HG03103 (cell line): ENCODE data around the gene MED12L.
A peak's percentile ranks its signal among the peaks of the same experiment; 100 is the strongest.
"Not testable (repeated sequence)": the region's sequence is repeated elsewhere in the genome, so short reads cannot be mapped to it uniquely, and the experiment has no call there.

Source experiments
- ATAC-seq: cut with Tn5 transposase; IDR thresholded peaks from one replicate; pipeline ENCODE4 v1.9.1; 2021; ENCODE audit warnings: low read depth; ENCODE audit not compliant: unreplicated experiment

The MED12L gene

DNA sequence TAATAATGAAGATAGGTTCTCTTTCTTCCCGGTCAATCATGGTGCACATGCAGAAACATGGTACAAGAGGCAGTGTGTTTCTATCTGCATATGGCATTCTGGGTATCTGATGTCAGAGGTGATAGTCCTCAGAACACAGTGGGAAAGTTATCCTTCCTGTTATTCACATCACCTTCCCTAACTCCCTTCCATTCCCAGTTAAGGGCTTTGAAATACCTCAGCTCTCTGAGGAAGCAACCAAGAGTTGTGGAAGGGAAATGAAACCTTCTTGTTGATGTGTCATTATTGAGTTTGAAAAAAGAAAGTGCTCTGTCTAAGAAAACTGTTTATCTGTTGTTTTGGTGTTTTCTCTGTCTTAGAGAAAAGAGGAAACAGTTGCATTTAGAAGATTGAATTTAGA lies 265.8 kb downstream of the MED12L start:
- ATAC-seq = peak; percentile 85

DNA sequence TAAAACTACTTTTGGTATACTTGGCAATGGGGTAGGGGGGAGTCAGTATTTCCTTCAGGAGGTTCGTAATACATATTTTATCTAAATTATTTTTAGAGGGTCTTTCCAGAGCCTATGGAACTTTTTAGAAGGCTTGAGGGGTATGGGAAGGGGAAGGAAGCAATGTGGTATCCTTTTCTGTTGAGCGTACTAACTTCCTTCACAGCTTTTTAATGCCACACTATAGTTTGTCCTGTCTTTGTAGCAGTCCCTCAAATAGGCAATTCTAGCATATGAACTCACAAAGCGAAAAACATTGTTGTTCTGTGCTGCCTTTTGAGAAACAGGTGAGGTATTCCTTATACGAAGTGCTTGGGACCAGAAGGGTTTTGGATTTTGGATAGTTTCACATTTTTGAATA lies 266.2 kb downstream of the MED12L start:
- peak; percentile 21 for ATAC-seq

DNA sequence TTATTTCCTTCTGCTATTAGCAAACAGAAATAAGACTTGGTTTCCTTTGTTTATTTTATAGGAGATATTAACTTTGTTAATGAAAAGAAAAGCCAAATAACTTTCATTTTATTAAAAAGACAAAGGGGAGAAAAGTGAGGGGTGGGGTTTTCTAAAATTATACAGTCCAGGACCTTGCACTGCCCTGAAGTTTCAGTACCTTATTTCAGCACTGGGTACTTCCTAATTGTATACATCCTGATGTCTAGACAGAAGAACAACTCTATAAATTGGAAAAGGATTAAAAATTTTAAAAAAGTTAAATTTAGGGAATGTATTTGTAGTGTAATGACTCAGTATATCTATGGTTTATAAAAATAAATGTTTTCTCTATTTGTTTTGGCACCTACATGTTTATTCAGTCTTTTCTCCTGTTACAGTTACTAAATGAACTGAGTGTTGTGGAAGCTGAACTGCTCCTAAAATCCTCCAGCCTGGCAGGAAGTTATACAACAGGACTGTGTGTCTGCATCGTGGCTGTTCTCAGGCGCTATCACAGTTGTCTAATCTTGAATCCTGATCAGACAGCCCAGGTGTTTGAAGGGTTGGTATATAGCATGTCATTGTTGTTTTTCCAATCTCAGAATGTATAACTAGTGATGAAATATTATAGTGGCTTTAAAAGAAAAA lies 271.5 kb downstream of the MED12L start:
- ATAC-seq = no peak

DNA sequence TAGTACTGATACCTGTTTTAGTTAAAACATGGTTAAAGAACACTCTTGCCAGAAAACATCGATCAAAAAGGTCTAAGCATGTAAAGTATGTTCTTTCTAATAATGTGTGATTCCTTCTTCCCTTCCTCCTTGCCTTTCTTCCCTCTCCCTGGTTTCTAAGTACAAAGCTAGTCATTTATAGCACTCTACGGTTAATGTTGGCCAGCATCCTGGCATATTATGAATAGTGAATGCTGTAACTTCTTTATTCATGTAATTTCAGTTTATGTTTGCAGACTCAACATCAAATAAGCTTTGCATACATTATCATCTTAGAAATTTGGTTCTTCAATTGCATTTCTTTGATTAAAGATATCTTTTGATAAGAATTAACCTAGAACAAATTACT lies 272.0 kb downstream of the MED12L start:
- ATAC-seq = no peak

DNA sequence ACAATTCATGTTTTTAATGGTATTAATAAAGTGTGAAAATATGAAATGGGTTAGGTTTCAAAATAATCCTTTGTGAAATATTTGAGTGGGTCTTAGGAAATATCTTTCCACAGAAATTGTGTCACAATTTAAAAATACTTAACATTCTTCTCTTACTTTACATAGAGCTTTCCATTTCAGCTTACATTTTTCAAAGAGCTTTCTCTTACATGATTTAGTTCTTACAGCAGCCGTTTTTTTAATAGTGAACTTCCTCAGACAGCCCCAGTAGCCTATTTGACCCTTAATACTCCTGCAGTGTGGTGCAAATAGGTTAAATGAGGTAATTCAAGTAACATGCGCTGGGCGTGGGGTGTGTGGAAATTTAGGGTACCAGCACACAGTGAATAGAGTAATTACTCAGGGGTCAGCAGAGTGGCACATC lies 277.3 kb downstream of the MED12L start:
- no peak for ATAC-seq

DNA sequence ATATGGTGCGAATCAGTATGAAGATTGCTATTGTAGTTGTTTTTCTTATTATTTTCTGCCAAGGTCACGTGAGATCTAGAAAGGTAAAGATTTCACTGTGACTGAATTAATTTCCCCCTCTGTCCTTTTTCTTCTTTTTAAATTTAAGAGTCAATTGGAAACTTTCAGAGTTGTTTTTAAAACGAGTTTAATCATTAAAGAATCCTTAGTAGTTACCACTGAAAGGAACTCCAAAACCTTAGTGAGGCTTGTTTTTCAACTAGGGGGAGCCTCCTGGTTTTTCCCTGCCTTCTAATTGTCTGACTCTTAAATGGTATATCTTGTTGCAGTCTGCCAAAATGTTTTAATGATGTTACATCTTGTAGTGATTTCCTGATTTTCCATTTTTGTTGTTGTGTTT lies 281.5 kb downstream of the MED12L start:
- no peak for ATAC-seq

DNA sequence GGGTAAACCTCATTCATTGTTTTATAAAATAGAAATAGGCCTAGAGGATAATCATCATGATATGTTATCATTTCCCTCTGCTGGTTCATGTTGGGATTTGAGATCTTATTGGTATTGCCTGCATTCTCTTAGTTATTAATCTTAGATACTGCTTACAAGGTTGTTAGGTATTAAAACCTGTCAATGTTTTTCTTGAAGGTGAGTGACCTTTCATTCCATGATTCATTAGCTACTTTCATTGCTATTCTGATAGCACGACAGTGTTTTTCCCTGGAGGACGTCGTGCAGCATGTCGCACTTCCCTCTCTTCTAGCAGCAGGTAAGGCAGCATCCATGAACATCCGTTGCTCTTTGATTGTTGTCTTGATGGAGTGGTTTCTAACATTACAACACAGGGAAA lies 282.0 kb downstream of the MED12L start:
- no peak for ATAC-seq

DNA sequence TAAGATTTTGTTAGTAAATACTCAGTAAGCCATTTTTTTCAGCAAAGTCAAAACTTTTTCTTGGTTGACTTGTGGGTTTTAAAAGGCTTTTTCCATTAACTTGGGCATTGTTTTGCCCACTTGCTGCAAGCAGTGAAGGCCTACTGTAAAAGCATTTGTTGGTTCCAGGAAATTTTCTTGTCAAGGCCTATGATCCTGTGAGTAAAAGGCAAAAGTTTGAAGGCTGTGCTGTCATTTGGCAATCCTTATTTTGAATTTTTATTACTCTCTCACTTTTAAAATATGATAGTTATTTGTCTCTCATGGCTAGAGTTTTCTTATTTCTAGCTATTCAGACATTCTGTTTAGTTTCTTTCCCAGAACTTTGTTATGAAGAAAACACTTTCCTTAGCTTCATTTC lies 286.1 kb downstream of the MED12L start:
- ATAC-seq = no peak

DNA sequence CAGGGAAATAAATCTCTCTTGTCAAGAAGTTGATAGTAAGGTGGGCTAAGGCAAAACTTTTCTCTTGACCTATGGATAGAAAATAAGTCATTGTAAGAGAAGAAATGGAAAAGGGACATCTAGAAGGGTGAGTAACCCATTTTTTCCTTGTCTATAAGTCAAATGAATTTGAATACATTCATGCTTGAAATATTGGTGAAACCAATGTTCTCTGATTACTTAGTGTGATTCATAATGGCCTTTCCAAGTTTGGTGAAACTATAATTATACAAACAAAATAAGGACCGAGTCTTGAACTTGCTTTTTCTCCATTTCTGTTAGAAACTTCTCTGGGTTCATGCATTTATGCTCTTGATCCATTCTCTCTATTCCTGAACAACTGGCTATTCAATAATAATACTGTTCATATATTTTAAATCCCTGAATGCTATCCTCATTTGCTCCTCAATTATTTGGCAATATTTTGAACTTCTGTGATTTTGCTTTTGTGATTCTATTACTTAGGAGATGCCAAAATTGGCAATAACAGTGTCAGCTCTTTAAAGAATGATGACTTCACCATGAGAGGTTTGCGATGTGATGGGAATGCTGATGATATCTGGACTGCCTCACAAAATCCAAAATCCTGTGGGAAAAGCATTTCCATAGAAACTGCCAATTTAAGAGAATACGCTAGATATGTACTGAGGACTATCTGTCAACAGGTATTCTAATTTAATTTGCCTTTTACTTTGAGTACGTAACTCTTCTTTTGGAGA lies 286.8 kb downstream of the MED12L start:
- ATAC-seq = no peak

DNA sequence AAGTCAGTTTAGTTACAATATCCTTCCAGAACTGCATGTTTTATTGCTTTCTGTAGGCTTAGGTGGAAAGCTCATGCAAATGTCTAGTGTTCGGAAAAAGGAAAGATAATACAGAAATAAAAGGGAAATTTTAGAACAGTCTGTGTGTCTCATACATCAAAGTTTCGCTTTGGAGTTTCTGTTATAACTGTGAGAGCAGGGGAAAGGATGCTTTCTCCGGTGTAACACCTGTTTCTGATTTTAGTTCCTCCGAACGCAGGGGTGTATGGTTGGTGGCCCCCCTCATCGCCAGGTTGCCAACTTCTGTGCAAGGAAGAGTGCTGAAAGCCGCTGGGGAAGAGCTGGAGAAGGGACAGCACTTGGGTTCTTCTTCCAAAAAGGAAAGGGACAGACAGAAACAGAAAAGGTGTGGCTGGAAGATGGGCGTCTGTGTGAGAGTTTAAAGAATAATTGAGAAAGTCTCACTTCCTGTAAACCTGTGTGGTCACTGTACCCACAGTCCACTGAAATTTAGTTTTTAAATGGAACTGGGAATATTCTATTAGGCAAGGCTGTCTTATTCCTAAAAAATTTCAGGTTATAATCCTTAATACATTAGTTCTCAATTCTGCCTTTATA lies 292.4 kb downstream of the MED12L start:
- no peak for ATAC-seq

DNA sequence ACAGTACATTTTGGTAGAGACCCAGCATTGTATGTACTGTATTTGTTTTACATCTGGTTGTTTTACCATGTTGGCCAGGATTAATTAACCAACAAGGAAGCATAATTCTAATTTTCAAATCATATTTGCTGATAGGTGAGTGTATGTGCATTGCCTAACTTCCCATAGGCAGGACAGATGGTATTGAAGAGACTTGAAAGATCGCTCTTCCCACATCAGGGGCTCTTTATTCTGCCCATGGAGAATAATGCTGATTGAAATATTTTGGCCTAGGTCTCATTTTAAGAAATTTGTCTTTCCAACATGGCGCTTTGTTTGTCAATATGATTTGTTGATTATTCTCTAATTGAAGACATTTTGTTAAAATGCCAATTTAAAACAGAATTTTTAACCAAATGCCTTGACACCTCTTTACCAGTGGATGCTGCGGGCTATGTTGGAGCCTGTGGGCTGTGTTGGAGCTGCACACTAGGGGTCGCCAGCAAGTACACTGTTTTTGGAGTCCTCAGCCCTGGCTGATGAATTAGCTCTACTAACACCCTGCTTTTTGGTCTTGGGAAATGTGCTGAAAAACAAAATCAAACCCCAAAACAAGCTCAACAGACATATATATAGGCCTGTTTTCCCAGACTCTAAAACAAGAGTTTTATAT lies 293.7 kb downstream of the MED12L start:
- no peak for ATAC-seq

DNA sequence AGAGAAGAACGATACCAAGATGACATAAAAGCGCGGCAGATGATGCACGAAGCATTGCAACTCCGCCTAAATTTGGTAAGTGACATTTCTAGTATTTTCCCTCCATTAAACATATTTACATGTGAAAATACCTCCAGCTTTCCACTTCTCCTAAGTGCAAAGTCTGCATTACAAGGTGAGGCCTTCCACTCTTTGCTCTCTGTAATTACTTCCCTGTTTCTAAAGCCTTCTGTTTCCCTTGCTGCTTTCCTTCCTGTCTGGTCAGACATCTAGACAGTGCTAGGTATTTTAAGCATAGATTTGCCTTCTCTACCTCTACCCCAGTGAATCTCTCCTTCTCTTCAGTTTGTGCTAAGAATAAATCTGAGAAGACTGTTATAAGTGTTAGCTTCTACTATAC lies 297.2 kb downstream of the MED12L start:
- no peak for ATAC-seq

DNA sequence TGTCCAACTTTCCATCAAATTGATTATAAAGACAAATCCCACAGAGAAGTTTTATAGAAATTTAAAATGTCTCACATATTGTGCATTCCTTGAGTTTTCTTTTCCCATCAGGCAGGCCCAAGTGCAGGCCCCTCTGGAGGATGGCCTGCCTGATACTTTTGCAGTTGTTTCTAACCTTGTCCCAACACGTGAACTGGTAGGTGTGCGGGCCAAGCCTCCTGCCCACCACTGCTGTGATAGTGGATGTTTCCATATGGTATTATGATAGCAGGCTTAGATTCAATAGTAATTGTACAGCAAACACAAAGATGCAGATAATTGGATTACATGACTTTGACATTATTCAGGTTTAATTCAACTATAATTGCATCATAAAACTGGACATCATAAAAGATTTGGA lies 297.6 kb downstream of the MED12L start:
- no peak for ATAC-seq

DNA sequence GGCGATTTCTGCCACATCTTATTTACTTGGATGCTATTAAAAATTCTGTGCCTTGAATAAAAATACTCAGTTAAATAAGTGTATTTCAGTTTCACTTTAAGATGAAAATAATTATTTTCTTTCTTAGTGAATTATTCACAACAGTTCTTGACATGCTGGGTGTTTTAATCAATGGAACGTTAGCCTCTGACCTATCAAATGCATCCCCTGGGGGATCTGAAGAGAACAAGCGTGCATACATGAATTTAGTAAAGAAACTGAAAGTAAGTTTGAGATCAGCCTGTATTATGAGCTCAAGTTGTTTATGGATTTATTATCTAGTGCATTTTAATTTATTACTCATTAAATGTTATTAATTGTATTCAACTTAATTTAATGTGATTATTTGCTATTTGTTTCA lies 298.5 kb downstream of the MED12L start:
- peak; percentile 37 for ATAC-seq

DNA sequence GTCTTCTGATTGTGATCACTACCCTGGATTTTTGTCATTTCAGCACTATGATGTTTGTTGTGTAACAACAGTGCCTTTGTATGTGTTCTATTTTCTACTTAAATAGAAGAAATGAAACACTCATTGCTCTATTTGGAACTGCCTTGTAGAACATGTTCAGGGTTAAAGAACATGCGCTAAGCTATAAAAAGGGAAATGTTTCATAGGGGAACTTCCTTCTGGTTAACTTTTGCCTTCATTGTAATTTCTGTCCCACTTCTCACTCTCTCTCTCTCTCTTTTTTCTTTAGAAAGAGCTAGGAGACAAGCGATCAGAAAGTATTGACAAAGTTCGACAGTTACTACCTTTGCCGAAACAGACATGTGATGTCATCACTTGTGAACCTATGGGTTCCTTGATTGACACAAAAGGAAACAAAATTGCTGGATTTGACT lies 299.3 kb downstream of the MED12L start, which contains the start of gene P2RY12:
Gene P2RY12 (minus strand): TSS at position 13 of the 434 bp plus-strand sequence. CDS start 45,908 bp downstream, outside the sequence.
- ATAC-seq = peak; percentile 48

DNA sequence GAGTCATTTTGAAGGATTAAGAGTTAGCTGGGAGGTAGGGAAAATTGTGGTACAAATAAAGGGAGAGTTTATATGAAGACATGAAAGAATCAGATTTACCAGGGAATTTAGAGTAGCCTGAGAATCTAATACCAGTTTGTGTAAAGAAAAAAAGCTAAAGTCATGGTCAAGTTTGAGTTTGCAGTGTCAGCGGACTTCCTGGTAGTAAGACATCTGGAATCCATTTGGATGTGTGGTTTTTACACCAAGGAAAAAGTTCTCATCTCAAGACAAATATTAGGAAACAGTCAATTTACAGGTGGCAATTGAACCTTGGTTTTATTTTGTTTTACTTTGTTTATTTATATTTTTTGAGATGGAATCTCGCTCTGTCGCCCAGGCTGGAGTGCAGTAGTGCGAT lies 300.6 kb downstream of the MED12L start:
- no peak for ATAC-seq

DNA sequence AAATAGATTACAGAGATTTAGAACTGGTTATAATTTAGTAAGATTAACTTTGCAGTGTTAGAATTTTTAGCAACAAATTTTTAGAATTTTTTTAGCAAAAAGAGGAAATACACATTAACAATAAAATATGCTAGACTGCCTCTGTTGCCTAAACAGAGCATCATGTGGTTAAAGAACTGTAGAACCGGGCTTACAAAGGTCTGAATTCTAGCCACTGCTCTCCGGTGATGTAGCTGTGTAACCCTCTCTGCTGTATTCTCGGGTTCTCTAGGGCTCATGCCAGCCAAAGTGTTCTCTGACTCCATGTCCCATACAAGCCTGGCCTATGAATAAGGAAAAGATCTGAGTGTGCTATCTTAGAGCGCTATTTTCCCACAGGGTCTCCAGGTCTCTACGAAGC lies 302.0 kb downstream of the MED12L start:
- no peak for ATAC-seq

DNA sequence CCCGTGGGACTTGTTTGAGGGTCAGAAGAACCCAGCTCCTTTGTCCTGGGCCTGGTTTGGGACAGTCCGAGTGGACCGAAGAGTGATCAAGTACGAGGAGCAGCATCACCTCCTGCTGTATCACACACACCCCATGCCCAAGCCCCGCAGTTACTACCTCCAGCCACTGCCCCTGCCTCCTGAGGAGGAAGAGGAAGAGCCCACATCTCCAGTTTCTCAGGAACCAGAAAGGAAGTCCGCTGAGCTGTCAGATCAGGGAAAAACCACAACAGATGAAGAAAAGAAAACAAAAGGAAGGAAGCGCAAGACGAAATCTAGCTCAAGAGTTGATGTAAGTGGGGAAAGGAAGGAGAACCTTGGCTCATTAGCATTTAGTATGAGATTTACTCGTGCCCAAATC lies 302.4 kb downstream of the MED12L start:
- ATAC-seq = no peak

DNA sequence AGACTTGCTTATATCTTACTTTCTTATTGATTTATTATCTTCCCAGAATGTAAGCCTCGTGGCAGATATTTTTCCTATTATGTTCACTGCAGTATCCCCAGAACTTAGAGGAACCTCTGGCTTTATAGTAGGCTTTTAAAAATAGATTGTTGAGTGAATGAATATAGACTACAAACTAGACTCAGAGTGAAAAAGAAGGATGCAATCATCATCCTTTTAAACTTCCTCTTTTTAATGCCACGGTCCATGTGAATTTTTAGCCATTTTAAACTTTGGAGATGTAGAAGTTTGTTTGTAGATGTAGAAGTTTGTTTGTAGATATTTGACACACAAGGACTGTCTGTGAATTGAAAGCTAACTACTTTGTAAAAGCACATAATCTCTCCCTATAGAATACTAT lies 306.3 kb downstream of the MED12L start:
- ATAC-seq = no peak

DNA sequence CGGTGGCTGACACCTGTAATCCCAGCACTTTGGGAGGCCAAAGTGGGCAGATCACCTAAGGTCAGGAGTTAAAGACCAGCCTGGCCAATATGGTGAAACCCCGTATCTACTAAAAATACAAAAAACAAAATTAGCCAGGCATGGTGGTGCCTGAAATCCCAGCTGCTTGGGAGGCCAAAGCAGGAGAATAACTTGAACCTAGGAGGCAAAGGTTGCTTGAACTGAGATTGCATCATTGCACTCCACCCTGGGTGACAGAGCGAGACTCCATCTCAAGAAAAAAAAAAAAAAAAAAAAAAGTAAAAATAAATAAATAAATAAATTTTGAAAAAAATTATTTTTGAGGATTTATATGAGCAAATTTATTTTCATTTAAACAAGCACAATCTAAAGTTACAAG lies 306.7 kb downstream of the MED12L start:
- ATAC-seq = not testable (repeated sequence)

DNA sequence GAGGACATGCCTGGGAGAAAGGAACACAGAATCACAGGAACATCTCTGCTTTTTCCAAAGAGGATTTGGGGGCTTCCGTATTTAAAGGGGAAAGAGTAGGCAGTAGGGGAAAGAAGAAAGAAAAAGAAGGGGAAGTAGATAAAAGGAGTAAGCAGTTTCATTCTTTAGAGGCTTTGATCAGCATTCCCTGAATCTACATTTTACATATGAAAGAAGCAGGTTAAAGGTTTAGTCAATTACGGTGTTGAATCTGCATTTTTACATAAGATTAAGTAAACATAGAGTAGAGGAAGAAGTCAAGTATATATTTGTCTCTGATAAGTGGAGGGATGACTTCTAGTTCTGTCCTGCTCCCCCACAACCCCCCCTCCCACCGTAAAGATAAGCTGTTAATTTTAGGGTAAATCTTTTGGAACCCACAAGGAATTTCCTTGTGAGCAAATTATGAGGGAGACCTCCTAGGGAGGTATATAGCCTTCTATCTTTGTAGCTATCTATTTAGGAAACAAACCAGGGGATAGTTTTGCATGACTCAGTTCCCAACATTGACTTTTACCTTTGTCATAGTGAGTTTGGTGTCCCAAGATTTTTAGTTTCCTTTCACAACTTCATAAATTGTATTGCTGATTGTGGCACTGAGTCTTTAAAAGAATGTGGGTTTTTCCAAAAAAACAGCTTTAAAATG lies 307.8 kb downstream of the MED12L start:
- no peak for ATAC-seq
